Astrocyte of the spinal cord (primary cell): ENCODE data around the gene SH3BP1.
"Not testable (repeated sequence)": the region's sequence is repeated elsewhere in the genome, so short reads cannot be mapped to it uniquely, and the experiment has no call there.

Experiments used
- DNase-seq: peaks from one replicate; pipeline ENCODE4 v3.0.0; 2011; ENCODE audit warnings: low read depth, low spot score
- H3K4me3 ChIP-seq: 2 replicates; pipeline ENCODE4 v1.5.1; 2011; ENCODE audit warnings: low read depth, mild to moderate bottlenecking, low read length, moderate library complexity
- CTCF ChIP-seq: IDR thresholded peaks from 2 replicates; pipeline ENCODE4 v1.5.1; 2012; ENCODE audit warnings: low read depth, mild to moderate bottlenecking, low read length, inconsistent platforms
- in situ Hi-C: cut with HindIII; loops from 2 replicates; pipeline ENCODE4 v1.10.0; 2017; ENCODE audit warnings: low sequenced_read_pairs

SH3BP1 gene

GRCh38 chr22:37692627-37693285, 53.3 kb downstream of the SH3BP1 start:
- no peak for TF ChIP-seq CTCF
- no peak overlapping the region for H3K4me3 ChIP-seq
- DNase-seq = no peak
- in situ Hi-C loops = no loop called here

- in situ Hi-C loops, DNase-seq, H3K4me3 ChIP-seq: not testable (repeated sequence)
These were observed 54.7 kb downstream of the SH3BP1 start for GRCh38 chr22:37694131-37694530.

GRCh38 chr22:37696260-37696656, 56.8 kb downstream of the SH3BP1 start:
- in situ Hi-C loops, DNase-seq: not testable (repeated sequence)
- peak overlapping the region; percentile 46 for H3K4me3 ChIP-seq

- peak within 1 kb of the TSS; percentile 46 for H3K4me3 ChIP-seq
These were observed 57.4 kb downstream of the SH3BP1 start, which contains the start of gene TRIOBP for GRCh38 chr22:37696657-37697537. TSS of gene TRIOBP (plus strand) at chr22:37697048. CDS start at chr22:37701366, 4,318 bp downstream.

GRCh38 chr22:37697538-37697835, 58.0 kb downstream of the SH3BP1 start:
- peak overlapping the region; percentile 46 for H3K4me3 ChIP-seq
- DNase-seq = no peak
- TF ChIP-seq CTCF = no peak
- in situ Hi-C loops = no loop called here

More at GRCh38 chr22:37696657-37697537, 57.4 kb downstream of the SH3BP1 start, which contains the start of gene TRIOBP:
- in situ Hi-C loops = no loop called here
- TF ChIP-seq CTCF = peak; percentile 70
- DNase-seq = peak; percentile 95

GRCh38 chr22:37701141-37701786, 61.8 kb downstream of the SH3BP1 start:
- no peak for DNase-seq
- in situ Hi-C loops = no loop called here
- no peak for TF ChIP-seq CTCF
- no peak overlapping the region for H3K4me3 ChIP-seq

- in situ Hi-C loops = no loop called here
- no peak overlapping the region for H3K4me3 ChIP-seq
- DNase-seq = no peak
- TF ChIP-seq CTCF = no peak
These were observed 64.4 kb downstream of the SH3BP1 start for GRCh38 chr22:37703906-37704305.
